Gastrocnemius medialis (tissue), 4 donors: ENCODE data around the gene FLT1.

Experiments
- POLR2A ChIP-seq, 2 donors: fragments of 450-650 bp; IDR thresholded peaks; one replicate each; pipeline ENCODE4 v1.6.1; 2017; ENCODE audit warnings: antibody characterized with exemption in 2 of 2, mild to moderate bottlenecking in 2 of 2, moderate library complexity in 2 of 2
- TF ChIP-seq, protein P1 (sequence below), 5 experiments: fragments of 450-650 bp in 3 of 5; fragments of 200-600 bp in 2 of 5; sonication (generic) in 2 of 5; IDR thresholded peaks in 4 of 5; conservative IDR thresholded peaks in 1 of 5; 1 replicate in 4 of 5; 2 replicates in 1 of 5; pipeline ENCODE4 v1.5.1; 2016 to 2019; ENCODE audit warnings: antibody characterized with exemption in 5 of 5, mild to moderate bottlenecking in 3 of 5, moderate library complexity in 3 of 5

DNA sequence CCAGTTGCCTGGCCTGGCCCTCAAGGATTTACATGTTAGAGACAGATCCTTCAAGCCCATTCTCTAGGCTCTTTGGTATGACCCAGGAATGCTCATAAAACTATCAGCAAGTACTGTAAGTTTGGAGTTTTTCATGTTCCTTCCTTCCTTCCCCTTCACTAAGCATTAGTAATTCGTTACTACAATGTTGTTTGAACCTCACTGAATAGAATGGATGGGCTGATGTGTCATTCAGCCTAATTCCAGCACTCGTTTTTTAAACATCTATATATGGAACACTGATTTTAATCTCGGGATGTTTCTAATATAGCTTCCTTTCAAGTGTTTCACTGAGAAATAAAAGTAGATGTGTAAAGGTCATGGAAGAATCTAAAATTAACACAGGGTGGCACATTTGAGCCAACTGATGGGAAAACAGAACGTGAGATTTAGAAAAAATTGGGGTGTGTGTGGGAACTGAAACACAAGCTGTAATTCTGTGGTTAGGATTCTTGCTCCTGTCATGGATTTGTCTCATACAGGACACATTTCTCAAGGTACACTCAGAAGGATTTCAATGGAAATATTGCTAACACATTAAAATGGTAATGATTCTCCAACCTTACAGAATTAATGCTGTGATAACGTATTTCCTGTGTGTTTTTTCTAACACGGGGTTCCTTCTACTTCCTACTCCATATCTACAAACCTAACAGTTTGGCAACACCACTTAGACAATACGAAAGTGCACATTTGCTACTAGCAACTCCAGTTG, 93.4 kb downstream of the FLT1 start:
- TF ChIP-seq, protein P1, sequence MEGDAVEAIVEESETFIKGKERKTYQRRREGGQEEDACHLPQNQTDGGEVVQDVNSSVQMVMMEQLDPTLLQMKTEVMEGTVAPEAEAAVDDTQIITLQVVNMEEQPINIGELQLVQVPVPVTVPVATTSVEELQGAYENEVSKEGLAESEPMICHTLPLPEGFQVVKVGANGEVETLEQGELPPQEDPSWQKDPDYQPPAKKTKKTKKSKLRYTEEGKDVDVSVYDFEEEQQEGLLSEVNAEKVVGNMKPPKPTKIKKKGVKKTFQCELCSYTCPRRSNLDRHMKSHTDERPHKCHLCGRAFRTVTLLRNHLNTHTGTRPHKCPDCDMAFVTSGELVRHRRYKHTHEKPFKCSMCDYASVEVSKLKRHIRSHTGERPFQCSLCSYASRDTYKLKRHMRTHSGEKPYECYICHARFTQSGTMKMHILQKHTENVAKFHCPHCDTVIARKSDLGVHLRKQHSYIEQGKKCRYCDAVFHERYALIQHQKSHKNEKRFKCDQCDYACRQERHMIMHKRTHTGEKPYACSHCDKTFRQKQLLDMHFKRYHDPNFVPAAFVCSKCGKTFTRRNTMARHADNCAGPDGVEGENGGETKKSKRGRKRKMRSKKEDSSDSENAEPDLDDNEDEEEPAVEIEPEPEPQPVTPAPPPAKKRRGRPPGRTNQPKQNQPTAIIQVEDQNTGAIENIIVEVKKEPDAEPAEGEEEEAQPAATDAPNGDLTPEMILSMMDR (IDR thresholded peaks at IDR 0.05 in 4 of 5, conservative IDR thresholded peaks at IDR 0.05 in 1 of 5): no peak
- TF ChIP-seq POLR2A (IDR thresholded peaks at IDR 0.05): no peak
